ENCODE measurements around the gene FPR3. TPM values are rescaled to one million over a fixed set of nuclear protein-coding genes. Genes with fewer than 3 reads are reported as not detected.

Gene FPR3
- total RNA-seq, 1 experiment from 2014 or later: not detected

DNA sequence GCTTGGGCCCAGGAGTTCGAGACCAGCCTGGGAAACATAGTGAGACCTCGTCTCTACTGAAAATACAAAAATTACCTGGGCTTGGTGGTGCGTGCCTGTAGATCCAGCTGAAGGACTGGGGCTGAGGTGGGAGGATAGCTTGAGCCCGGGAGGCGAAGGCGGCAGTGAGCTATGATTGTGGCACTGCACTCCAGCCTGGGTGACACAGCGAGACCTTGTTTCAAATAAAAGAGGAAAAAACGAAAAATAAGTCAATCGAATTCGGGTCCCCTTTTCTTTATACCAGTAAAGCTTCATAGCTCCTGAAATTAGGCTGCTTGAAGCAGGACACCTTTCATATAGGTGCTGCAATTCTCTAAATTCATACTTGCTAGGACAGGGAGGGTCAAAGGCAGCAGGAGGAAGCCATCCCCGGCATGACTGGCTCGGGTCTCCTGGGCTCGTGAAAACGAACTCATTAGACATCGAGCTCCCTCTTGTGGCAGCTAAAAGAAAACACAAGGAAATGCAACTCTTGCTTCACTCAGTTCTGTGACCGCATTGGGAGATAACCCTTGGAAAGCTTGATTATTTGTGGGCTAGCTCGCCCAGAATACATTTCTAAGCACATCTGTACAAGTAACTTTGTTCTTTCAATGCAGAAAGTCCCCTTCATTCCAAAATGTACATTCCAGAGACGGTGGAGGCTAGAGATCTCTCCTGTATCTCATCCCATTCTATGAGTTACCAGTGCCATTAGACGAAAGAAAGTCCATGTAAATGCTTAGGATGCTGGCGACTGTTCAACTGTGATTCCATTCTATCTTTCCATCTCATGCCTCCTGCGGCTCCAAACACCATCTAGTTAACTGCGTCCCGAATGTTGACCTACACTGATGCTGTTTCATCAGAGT is 17.1 kb upstream of the FPR3 start:
- peak; percentile 44 to 63 for DNase-seq
- peaks cover 25% of the 10 kb centered on the region for H3K27me3 ChIP-seq (ENCODE audit: insufficient read depth, low read depth)
- CTCF ChIA-PET: interaction anchor here (0.6 to 1.0 kb wide), 3 partner anchors 117 to 1867 kb away, joined by 3 to 7 read pairs (median 3); no protein-coding TSS in a partner anchor
- H2AFZ ChIP-seq: no peak overlapping the region
- no TSS peak for BruUV-seq (replicated peaks)
- POLR2A ChIA-PET (ENCODE audit: unreplicated experiment): interaction anchor here (0.5 to 0.6 kb wide), 2 partner anchors 33 to 74 kb away, joined by 5 to 22 read pairs; no protein-coding TSS in a partner anchor
- no peak overlapping the region for H3K4me3 ChIP-seq
- H3K9me2 ChIP-seq (ENCODE audit: insufficient read depth): no peaks in the 10 kb centered on the region
- H3K9me3 ChIP-seq (ENCODE audit: insufficient read depth, low read depth): no peaks in the 10 kb centered on the region
- H3K36me3 ChIP-seq (ENCODE audit: low read depth): no peaks in the 10 kb centered on the region
- H3K4me1 ChIP-seq (replicated peaks; ENCODE audit: insufficient read depth): no peaks in the 10 kb centered on the region
- H4K20me1 ChIP-seq (ENCODE audit: insufficient read depth): no peaks in the 10 kb centered on the region
- TF ChIP-seq EZH2 (IDR thresholded peaks at IDR 0.05; ENCODE audit: low read depth): no peak
- TF ChIP-seq, protein P1, sequence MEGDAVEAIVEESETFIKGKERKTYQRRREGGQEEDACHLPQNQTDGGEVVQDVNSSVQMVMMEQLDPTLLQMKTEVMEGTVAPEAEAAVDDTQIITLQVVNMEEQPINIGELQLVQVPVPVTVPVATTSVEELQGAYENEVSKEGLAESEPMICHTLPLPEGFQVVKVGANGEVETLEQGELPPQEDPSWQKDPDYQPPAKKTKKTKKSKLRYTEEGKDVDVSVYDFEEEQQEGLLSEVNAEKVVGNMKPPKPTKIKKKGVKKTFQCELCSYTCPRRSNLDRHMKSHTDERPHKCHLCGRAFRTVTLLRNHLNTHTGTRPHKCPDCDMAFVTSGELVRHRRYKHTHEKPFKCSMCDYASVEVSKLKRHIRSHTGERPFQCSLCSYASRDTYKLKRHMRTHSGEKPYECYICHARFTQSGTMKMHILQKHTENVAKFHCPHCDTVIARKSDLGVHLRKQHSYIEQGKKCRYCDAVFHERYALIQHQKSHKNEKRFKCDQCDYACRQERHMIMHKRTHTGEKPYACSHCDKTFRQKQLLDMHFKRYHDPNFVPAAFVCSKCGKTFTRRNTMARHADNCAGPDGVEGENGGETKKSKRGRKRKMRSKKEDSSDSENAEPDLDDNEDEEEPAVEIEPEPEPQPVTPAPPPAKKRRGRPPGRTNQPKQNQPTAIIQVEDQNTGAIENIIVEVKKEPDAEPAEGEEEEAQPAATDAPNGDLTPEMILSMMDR (conservative IDR thresholded peaks at IDR 0.05): peak; percentile 86
- H3K27ac ChIP-seq: no peak overlapping the region
- peak overlapping the region; percentile 29 for H3K4me2 ChIP-seq
- H3K79me2 ChIP-seq (ENCODE audit: low read depth): no peaks in the 10 kb centered on the region
- intact Hi-C loops (cut with micrococcal nuclease; ENCODE audit: unreplicated experiment): loop anchor here (1.0 to 10.0 kb wide), 4 partner anchors 113 to 356 kb away; no protein-coding TSS in a partner anchor
- H3F3A ChIP-seq (ENCODE audit: insufficient read depth, low read depth): no peaks in the 10 kb centered on the region

DNA sequence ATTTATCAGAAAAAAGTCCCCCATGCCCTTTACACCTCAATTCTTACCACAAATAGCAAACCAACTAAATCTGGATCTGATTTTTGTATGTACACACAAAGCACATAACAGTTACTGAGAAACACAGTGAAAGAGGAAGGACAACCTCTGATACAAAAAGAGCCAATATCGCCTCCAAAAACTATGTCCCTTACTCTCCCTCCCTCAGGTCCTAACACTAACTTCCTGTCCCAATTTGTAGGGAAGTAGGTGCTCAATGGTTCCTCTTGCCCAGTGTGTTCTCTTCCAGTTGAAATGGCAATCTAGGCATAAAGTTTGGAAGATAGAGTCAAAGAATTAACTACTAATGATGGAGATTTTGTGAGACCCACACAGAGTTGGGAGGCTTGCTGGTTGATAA is 15.8 kb upstream of the FPR3 start:
- Histone ChIP-seq H3K9me3 (ENCODE audit: insufficient read depth, low read depth) (no peaks in the 10 kb centered on the region), H3K79me2 (ENCODE audit: low read depth) (no peaks in the 10 kb centered on the region), H3F3A (ENCODE audit: insufficient read depth, low read depth) (no peaks in the 10 kb centered on the region), H3K4me2 (no peak overlapping the region), H3K36me3 (ENCODE audit: low read depth) (no peaks in the 10 kb centered on the region), H3K27ac (no peak overlapping the region), H4K20me1 (ENCODE audit: insufficient read depth) (no peaks in the 10 kb centered on the region; the same call in 1 of the 2 replicates), H3K27me3 (ENCODE audit: insufficient read depth, low read depth) (peaks cover 13% of the 10 kb centered on the region), H3K4me3 (no peak overlapping the region), H2AFZ (no peak overlapping the region), H3K9me2 (ENCODE audit: insufficient read depth) (no peaks in the 10 kb centered on the region), H3K4me1 (replicated peaks; ENCODE audit: insufficient read depth) (no peaks in the 10 kb centered on the region)
- POLR2A ChIA-PET (ENCODE audit: unreplicated experiment): no interaction called here
- TF ChIP-seq EZH2 (IDR thresholded peaks at IDR 0.05; ENCODE audit: low read depth): no peak
- TF ChIP-seq, protein P1 (conservative IDR thresholded peaks at IDR 0.05): no peak
- BruUV-seq (replicated peaks): no TSS peak
- DNase-seq: no peak
- intact Hi-C loops (cut with micrococcal nuclease; ENCODE audit: unreplicated experiment): loop anchor here (5.0 to 10.0 kb wide), 2 partner anchors 114 to 357 kb away; no protein-coding TSS in a partner anchor
- CTCF ChIA-PET: no interaction called here

GRCh38 chr19:51779703-51780102 is 15.3 kb upstream of the FPR3 start:
- H3F3A ChIP-seq (ENCODE audit: insufficient read depth, low read depth): no peaks in the 10 kb centered on the region
- ChIA-PET POLR2A (ENCODE audit: unreplicated experiment) (no interaction called here), CTCF (no interaction called here)
- H3K4me3 ChIP-seq: no peak overlapping the region
- H3K36me3 ChIP-seq (ENCODE audit: low read depth): no peaks in the 10 kb centered on the region
- H3K9me2 ChIP-seq (ENCODE audit: insufficient read depth): no peaks in the 10 kb centered on the region
- no peak overlapping the region for H3K4me2 ChIP-seq
- no peak for DNase-seq
- H3K9me3 ChIP-seq (ENCODE audit: insufficient read depth, low read depth): no peaks in the 10 kb centered on the region
- peaks cover 15% of the 10 kb centered on the region for H3K27me3 ChIP-seq (ENCODE audit: insufficient read depth, low read depth)
- no TSS peak for BruUV-seq (replicated peaks)
- TF ChIP-seq, protein P1 (conservative IDR thresholded peaks at IDR 0.05): no peak
- no peak for TF ChIP-seq EZH2 (IDR thresholded peaks at IDR 0.05; ENCODE audit: low read depth)
- intact Hi-C loops (cut with micrococcal nuclease; ENCODE audit: unreplicated experiment): loop anchor here (5.0 to 10.0 kb wide), 2 partner anchors 115 to 357 kb away; no protein-coding TSS in a partner anchor
- H2AFZ ChIP-seq: no peak overlapping the region
- H3K79me2 ChIP-seq (ENCODE audit: low read depth): no peaks in the 10 kb centered on the region
- no peak overlapping the region for H3K27ac ChIP-seq
- no peaks in the 10 kb centered on the region; the same call in 1 of the 2 replicates for H4K20me1 ChIP-seq (ENCODE audit: insufficient read depth)
- H3K4me1 ChIP-seq (replicated peaks; ENCODE audit: insufficient read depth): no peaks in the 10 kb centered on the region

All from PC-9 (cell line).